SJCRH30 (cell line): Measurements from ENCODE around the gene TIGD2. TPM values are rescaled to one million over a fixed set of nuclear protein-coding genes. Genes with fewer than 3 reads are reported as not detected.
A peak's percentile ranks its signal among the peaks of the same experiment; 100 is the strongest.

Experiments used
- DNase-seq, 2 experiments: peaks; one replicate each; pipeline ENCODE4 v3.0.0-alpha.2; 2015 to 2020
- H3K27ac ChIP-seq: fragments of 250-450 bp; sonication (Bioruptor Pico); 2 replicates; pipeline ENCODE4 v1.5.1; 2020; ENCODE audit warnings: mild to moderate bottlenecking, moderate library complexity
- H3K27me3 ChIP-seq: fragments of 250-450 bp; sonication (Bioruptor Pico); 2 replicates; pipeline ENCODE4 v1.5.1; 2020; ENCODE audit warnings: mild to moderate bottlenecking, moderate library complexity
- H3K36me3 ChIP-seq: fragments of 250-450 bp; sonication (Bioruptor Pico); 2 replicates; pipeline ENCODE4 v1.5.1; 2020; ENCODE audit warnings: mild to moderate bottlenecking, moderate library complexity
- H3K4me1 ChIP-seq: fragments of 250-450 bp; sonication (Bioruptor Pico); 2 replicates; pipeline ENCODE4 v1.5.1; 2020; ENCODE audit warnings: mild to moderate bottlenecking, moderate library complexity
- H3K4me3 ChIP-seq: fragments of 250-450 bp; sonication (Bioruptor Pico); 2 replicates; pipeline ENCODE4 v1.5.1; 2020; ENCODE audit warnings: mild to moderate bottlenecking, moderate library complexity
- H3K9me3 ChIP-seq: fragments of 250-450 bp; sonication (Bioruptor Pico); replicated peaks from 2 replicates; pipeline ENCODE4 v1.5.1; 2020; ENCODE audit warnings: mild to moderate bottlenecking, moderate library complexity
- total RNA-seq: library from RNA; depleted of rRNA; stranded (reverse); fragments of >200 nt; shearing (Covaris generic); gene quantifications from 2 replicates; pipeline ENCODE4 v1.2.3, GENCODE V29; 2014; rRNA removed

Gene TIGD2
- total RNA-seq, result 34.6 and 36.4 TPM in 2 replicates

DNA sequence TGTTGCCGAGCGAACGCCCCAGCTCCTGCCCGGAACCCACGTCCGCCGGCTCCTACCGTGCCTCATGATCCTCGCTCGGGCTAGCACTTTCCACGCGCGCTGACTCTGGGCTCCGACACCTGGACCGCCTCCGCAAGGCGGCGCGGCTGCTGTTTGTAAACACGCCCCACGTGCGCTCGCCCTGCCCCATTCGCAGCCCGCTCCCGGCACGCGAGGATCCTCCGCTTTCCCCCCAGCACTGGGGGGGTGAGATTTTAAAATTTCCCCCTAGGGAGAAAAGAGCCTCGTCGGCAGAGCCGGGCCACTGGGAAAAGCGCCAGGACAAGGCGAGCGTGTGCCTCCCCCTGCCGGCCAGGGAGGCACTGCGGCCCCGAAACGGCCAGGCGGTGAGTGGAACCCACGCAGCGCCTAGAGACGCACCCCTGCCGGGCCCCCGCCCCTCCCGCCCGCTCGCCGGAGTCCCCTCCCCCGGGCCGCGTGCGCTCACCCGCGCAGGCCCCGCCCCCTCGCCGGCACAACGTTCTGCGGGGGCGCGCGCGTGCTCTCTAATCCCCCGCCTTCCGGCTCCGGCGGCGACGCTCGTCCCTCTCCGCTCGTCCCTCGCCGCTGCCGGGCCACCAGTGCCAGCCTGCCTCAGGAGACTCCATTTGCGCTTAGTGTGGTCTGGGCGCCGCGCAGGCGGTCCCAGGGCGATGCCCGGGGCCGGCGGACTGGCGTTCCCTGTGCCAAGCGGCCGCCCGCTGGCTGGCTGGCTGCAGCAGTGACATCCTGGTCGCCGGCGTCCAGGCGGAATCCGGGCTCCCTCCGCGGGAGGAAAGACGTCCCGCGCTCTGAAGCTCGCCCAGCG lies at the start of gene TIGD2:
Gene TIGD2 (plus strand): TSS at position 548 of the 847 bp plus-strand sequence. CDS start 1,442 bp downstream, outside the sequence.
- Histone ChIP-seq H3K27ac (peak within 1 kb of the TSS; percentile 78), H3K4me1 (peaks cover 8% of the 10 kb centered on the region), H3K36me3 (peaks cover 29% of the 10 kb centered on the region), H3K9me3 (no peaks in the 10 kb centered on the region), H3K4me3 (peak within 1 kb of the TSS; percentile 98), H3K27me3 (no peaks in the 10 kb centered on the region; the same call in 1 of the 2 replicates)
- DNase-seq, result peak; percentile 93 to 96

GRCh38 chr4:89064848-89065247 lies 46.5 kb upstream of the TIGD2 start:
- H3K27me3 ChIP-seq, result no peaks in the 10 kb centered on the region
- no peak for DNase-seq
- no peaks in the 10 kb centered on the region; the same call in 1 of the 2 replicates for H3K9me3 ChIP-seq
- no peak overlapping the region for H3K4me3 ChIP-seq
- H3K4me1 ChIP-seq, result peaks cover 3% of the 10 kb centered on the region; the same call in 1 of the 2 replicates
- no peak overlapping the region for H3K27ac ChIP-seq
- no peaks in the 10 kb centered on the region for H3K36me3 ChIP-seq

DNA sequence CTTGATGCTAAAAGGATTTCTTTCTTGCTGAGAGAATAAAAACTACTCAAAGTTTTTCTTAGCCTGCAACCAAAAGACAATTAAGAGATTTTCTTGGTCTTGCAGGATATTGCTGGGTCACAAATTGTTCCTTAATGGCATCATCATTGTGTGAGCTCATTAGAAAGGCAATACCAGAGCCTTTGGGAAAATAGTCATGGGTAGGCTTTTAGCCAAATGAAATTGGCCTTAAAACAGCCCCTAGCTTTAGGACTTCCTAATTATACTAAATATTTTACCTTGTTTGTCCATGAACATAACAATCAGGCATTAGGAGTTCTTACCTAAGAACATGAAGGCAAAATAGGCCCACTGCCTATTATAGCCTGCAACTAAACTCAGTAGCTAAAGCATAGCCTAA lies 43.9 kb upstream of the TIGD2 start:
- Histone ChIP-seq H3K9me3 (no peaks in the 10 kb centered on the region; the same call in 1 of the 2 replicates), H3K4me3 (no peak overlapping the region), H3K27ac (no peak overlapping the region), H3K36me3 (no peaks in the 10 kb centered on the region), H3K27me3 (no peaks in the 10 kb centered on the region), H3K4me1 (peaks cover 3% of the 10 kb centered on the region)
- DNase-seq, result no peak

DNA sequence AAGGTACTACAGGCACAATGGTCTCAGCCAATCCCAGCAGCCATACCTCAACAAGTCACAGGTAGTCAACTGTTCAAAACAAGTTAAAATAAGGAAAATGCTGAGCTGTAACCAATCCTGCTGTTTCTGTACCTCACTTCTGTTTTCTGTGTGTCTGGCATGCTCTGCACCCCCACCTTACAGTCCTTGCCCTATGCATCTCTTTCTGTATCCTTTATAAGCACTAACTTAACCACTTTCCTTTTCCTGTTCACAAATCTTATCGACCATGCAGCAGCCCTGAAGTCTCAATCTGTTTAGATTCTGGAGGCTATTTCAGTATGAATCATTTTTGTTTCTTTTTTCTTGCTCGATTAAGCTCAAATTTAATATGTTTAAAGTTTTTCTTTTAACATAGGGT lies 41.9 kb upstream of the TIGD2 start:
- no peaks in the 10 kb centered on the region for H3K27me3 ChIP-seq
- H3K36me3 ChIP-seq, result no peaks in the 10 kb centered on the region
- H3K4me3 ChIP-seq, result no peak overlapping the region
- no peak overlapping the region for H3K27ac ChIP-seq
- no peak for DNase-seq
- no peaks in the 10 kb centered on the region; the same call in 1 of the 2 replicates for H3K9me3 ChIP-seq
- peaks cover 16% of the 10 kb centered on the region for H3K4me1 ChIP-seq

- H3K4me1 ChIP-seq, result peaks cover 15% of the 10 kb centered on the region
- no peak for DNase-seq
- H3K36me3 ChIP-seq, result no peaks in the 10 kb centered on the region
- no peaks in the 10 kb centered on the region; the same call in 1 of the 2 replicates for H3K9me3 ChIP-seq
- no peak overlapping the region for H3K27ac ChIP-seq
- no peaks in the 10 kb centered on the region for H3K27me3 ChIP-seq
- H3K4me3 ChIP-seq, result no peak overlapping the region
Measured at GRCh38 chr4:89070041-89070440, 41.3 kb upstream of the TIGD2 start.

GRCh38 chr4:89071311-89071710 lies 40.0 kb upstream of the TIGD2 start:
- Histone ChIP-seq H3K27me3 (no peaks in the 10 kb centered on the region), H3K36me3 (no peaks in the 10 kb centered on the region), H3K4me3 (no peak overlapping the region), H3K27ac (no peak overlapping the region), H3K4me1 (peaks cover 15% of the 10 kb centered on the region), H3K9me3 (no peaks in the 10 kb centered on the region)
- no peak for DNase-seq

- no peak overlapping the region for H3K27ac ChIP-seq
- 0 out of 2 replicates have a peak, but pooled peaks cover 2% of the 10 kb centered on the region for H3K9me3 ChIP-seq
- no peaks in the 10 kb centered on the region for H3K36me3 ChIP-seq
- H3K27me3 ChIP-seq, result no peaks in the 10 kb centered on the region
- H3K4me1 ChIP-seq, result peaks cover 15% of the 10 kb centered on the region
- peak in 1 of 2 experiments; percentile 41 for DNase-seq
- no peak overlapping the region for H3K4me3 ChIP-seq
Measured at GRCh38 chr4:89072921-89073320, 38.4 kb upstream of the TIGD2 start.

DNA sequence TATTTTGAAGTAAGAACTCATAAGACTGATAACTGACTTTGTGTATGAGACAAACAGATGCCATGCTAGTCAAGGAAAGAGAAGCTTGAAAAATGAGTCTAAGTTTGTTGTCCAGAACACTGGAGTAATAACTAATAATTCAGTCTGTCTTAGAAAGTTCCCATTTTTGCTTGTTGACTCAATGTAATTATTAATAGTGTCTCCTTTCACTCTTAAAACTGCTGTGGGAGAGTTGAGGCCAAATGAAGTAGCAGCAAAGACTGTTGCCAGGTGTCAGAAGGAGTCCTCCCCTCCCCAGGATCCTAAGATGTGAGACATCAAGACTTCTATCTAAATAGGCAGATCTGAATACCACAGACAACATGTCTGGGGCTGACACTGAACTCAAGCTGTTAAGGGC lies 33.6 kb upstream of the TIGD2 start:
- Histone ChIP-seq H3K4me3 (no peak overlapping the region), H3K27ac (no peak overlapping the region), H3K9me3 (0 out of 2 replicates have a peak, but pooled peaks cover 9% of the 10 kb centered on the region), H3K36me3 (no peaks in the 10 kb centered on the region), H3K4me1 (peaks cover 11% of the 10 kb centered on the region), H3K27me3 (no peaks in the 10 kb centered on the region)
- DNase-seq, result no peak

GRCh38 chr4:89078300-89078699 lies 33.0 kb upstream of the TIGD2 start:
- H3K9me3 ChIP-seq, result 0 out of 2 replicates have a peak, but pooled peaks cover 9% of the 10 kb centered on the region
- H3K4me3 ChIP-seq, result no peak overlapping the region
- peaks cover 6% of the 10 kb centered on the region for H3K4me1 ChIP-seq
- no peaks in the 10 kb centered on the region for H3K36me3 ChIP-seq
- DNase-seq, result no peak
- H3K27ac ChIP-seq, result no peak overlapping the region
- no peaks in the 10 kb centered on the region for H3K27me3 ChIP-seq

DNA sequence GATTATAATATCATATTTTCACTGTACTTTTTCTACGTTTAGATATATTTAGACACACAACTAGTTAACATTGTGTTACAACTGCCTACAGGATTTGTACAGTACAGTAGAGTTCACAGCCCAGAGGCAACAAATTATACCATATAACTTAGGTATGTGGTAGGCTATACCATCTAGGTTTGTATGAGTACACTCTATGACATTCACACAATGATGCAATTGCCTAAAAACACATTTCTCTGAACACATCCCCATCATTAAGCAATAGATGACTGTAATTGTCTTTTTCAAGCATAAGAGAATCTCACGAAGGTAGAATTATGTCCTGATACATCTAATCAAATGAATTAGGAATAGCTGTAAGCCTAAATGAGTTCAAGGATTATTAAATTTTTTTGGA lies 12.3 kb upstream of the TIGD2 start:
- no peaks in the 10 kb centered on the region for H3K36me3 ChIP-seq
- no peak overlapping the region for H3K4me3 ChIP-seq
- H3K27me3 ChIP-seq, result no peaks in the 10 kb centered on the region
- no peak overlapping the region for H3K27ac ChIP-seq
- no peak for DNase-seq
- no peaks in the 10 kb centered on the region for H3K9me3 ChIP-seq
- no peaks in the 10 kb centered on the region for H3K4me1 ChIP-seq

GRCh38 chr4:89099471-89099870 lies 11.9 kb upstream of the TIGD2 start:
- DNase-seq, result no peak
- H3K4me1 ChIP-seq, result no peaks in the 10 kb centered on the region
- no peak overlapping the region for H3K27ac ChIP-seq
- no peaks in the 10 kb centered on the region for H3K9me3 ChIP-seq
- no peaks in the 10 kb centered on the region for H3K36me3 ChIP-seq
- H3K27me3 ChIP-seq, result no peaks in the 10 kb centered on the region
- no peak overlapping the region for H3K4me3 ChIP-seq

GRCh38 chr4:89100853-89101252 lies 10.5 kb upstream of the TIGD2 start:
- no peaks in the 10 kb centered on the region for H3K9me3 ChIP-seq
- no peaks in the 10 kb centered on the region for H3K36me3 ChIP-seq
- H3K27me3 ChIP-seq, result no peaks in the 10 kb centered on the region
- no peak overlapping the region for H3K27ac ChIP-seq
- no peak overlapping the region for H3K4me3 ChIP-seq
- no peak for DNase-seq
- H3K4me1 ChIP-seq, result no peaks in the 10 kb centered on the region

DNA sequence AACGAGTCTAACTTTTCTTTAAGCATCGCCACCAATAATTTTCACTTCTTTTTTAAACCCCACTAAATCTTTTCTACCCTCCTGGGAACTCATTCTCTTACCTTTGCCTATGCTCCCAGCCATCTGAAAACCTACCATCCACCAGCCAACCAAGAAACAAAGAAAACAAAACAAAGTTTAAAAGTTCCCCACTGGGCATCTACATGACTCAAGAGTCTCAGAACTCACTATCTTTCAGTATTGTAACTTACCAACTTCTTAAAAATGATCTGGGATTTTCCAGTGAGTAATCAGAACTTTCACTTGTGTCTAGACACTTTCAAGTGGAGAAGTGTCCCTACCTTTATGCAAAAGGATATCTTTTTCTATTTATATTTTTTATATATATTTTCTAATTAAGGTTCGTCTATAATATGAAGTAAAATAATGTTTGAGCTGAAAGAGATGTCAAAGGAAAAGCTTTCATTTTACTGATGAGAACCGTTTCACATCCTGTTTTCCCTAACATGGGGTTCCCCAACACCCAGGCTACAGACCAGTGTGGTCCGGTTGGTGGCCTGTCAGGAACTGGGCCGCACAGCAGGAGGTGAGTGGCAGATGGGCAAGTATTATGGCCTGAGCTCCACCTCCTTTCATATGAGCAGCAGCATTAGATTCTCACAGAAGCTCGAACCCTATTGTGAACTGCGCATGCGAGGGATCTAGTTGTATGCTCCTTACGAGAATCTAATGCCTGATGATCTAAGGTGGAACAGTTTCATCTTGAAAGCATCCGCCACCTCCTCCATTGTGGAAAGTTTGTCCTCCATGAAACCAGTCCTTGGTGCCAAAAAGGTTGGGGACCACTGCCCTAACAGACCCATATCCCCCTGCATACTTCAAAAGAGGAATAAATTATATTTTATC lies 9.8 kb upstream of the TIGD2 start:
- H3K4me3 ChIP-seq, result no peak overlapping the region
- no peaks in the 10 kb centered on the region for H3K9me3 ChIP-seq
- no peak for DNase-seq
- no peaks in the 10 kb centered on the region for H3K27me3 ChIP-seq
- no peaks in the 10 kb centered on the region for H3K36me3 ChIP-seq
- no peaks in the 10 kb centered on the region for H3K4me1 ChIP-seq
- H3K27ac ChIP-seq, result no peak overlapping the region

DNA sequence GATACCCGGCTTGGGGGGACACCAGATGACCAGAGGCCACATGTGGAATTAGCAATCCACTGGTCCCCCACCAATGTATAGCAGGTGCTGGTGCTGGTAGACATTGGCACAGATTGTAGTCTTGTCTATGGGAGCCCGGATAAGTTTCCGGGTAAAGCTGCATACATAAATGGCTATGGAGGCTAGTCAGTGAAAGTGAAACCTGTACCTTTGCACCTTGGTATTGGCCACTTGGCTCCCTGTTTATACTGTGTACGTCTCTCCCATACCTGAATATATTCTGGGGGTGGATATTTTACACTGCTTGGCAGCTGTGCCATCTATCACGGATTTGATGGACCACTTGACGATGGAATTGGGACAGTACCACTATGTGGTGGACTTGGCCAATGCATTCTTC lies 5.6 kb upstream of the TIGD2 start:
- H3K36me3 ChIP-seq, result no peaks in the 10 kb centered on the region
- no peak overlapping the region for H3K27ac ChIP-seq
- peaks cover 3% of the 10 kb centered on the region for H3K4me1 ChIP-seq
- DNase-seq, result no peak
- no peaks in the 10 kb centered on the region for H3K9me3 ChIP-seq
- H3K4me3 ChIP-seq, result no peak overlapping the region
- H3K27me3 ChIP-seq, result no peaks in the 10 kb centered on the region; the same call in 1 of the 2 replicates

GRCh38 chr4:89108091-89108490 lies 3.2 kb upstream of the TIGD2 start:
- no peak overlapping the region for H3K27ac ChIP-seq
- no peaks in the 10 kb centered on the region; the same call in 1 of the 2 replicates for H3K27me3 ChIP-seq
- DNase-seq, result no peak
- peaks cover 8% of the 10 kb centered on the region for H3K4me1 ChIP-seq
- H3K9me3 ChIP-seq, result no peaks in the 10 kb centered on the region
- H3K4me3 ChIP-seq, result no peak overlapping the region
- H3K36me3 ChIP-seq, result peaks cover 7% of the 10 kb centered on the region; the same call in 1 of the 2 replicates
